GM13977 (cell line): Measurements from ENCODE around the gene IFRD1.

ENCODE experiments used
- DNase-seq: peaks from one replicate; pipeline ENCODE4 v3.0.0; 2012; ENCODE audit warnings: low spot score
- in situ Hi-C: fragments of 300-500 bp; cut with MboI; formaldehyde crosslinking; loops from one replicate; pipeline ENCODE4 v1.12.0; 2022; ENCODE audit warnings: low sequenced_read_pairs, low pct_unique_long_range_greater_than_20kb, mixed read lengths, inconsistent platforms; ENCODE audit not compliant: unreplicated experiment
- TF ChIP-seq, protein P1 (sequence below): IDR thresholded peaks from 2 replicates; pipeline ENCODE4 v1.5.1; 2012; ENCODE audit warnings: mild to moderate bottlenecking, control low read depth; ENCODE audit not compliant: insufficient read depth; ENCODE audit errors: extremely low read depth, missing control alignments

IFRD1 gene

GRCh38 chr7:112433289-112433688, 17.0 kb upstream of the IFRD1 start:
- in situ Hi-C loops = no loop called here
- TF ChIP-seq, protein P1, sequence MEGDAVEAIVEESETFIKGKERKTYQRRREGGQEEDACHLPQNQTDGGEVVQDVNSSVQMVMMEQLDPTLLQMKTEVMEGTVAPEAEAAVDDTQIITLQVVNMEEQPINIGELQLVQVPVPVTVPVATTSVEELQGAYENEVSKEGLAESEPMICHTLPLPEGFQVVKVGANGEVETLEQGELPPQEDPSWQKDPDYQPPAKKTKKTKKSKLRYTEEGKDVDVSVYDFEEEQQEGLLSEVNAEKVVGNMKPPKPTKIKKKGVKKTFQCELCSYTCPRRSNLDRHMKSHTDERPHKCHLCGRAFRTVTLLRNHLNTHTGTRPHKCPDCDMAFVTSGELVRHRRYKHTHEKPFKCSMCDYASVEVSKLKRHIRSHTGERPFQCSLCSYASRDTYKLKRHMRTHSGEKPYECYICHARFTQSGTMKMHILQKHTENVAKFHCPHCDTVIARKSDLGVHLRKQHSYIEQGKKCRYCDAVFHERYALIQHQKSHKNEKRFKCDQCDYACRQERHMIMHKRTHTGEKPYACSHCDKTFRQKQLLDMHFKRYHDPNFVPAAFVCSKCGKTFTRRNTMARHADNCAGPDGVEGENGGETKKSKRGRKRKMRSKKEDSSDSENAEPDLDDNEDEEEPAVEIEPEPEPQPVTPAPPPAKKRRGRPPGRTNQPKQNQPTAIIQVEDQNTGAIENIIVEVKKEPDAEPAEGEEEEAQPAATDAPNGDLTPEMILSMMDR = no peak
- DNase-seq = no peak

- DNase-seq = no peak
- in situ Hi-C loops = no loop called here
- TF ChIP-seq, protein P1 = no peak
These were observed 13.2 kb upstream of the IFRD1 start for GRCh38 chr7:112437072-112437471.

DNA sequence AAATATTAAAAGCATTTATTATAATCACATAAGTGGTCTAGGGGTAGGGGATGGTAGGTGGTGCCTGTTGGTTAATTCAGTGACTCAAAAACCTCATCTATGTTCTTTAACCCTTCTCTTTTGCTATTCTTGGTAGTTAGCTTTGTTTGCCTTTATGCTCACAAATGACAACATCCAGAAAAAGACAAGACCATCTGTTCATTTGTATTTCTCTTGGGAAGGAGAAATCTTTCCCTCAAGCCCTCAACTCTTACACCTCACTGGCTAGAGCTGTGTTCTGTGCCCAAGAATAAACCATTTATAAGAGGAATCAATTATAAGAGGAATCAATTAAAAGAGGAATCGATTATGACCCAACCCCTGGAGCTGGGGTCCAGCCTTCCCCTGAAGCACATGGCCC, 10.8 kb upstream of the IFRD1 start:
- TF ChIP-seq, protein P1 = no peak
- in situ Hi-C loops = no loop called here
- DNase-seq = no peak

DNA sequence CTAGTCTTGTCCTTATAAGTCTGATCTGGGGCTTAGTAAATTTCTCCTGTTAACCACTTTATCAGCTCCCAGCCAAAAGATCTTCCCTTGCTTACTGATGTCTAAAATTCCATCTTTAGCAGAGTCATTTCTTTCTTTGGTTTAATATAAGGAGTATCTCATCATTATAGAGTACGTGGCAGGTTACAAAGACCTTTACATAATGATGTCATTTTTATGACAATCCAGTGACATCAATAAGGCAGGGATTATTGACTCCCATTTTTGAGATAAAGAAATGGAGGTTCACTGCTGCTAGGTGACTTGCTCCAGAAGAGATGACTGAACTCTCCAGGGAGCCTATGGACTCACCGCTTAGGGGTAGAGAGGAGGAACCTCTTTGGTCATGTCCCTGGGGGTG, 8.1 kb upstream of the IFRD1 start:
- in situ Hi-C loops = no loop called here
- no peak for DNase-seq
- TF ChIP-seq, protein P1 = no peak

DNA sequence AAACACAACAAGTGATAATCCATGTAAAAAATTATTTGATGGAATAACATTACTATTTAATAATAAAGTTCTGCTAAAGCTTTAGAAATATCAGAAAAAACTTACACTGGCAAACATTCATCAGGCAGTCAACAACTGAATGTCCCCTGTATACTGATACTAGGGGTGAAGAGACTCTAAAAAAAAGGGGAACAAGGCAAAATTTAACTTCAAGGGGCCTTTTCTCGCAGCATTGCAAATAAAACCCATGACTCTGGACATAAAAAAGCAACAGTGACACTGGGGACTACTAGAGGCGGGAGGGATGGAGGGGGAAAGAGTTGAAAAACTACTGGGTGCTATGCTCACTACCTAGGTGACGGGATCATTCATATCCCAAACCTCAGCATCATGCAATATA, 5.8 kb upstream of the IFRD1 start:
- no peak for DNase-seq
- TF ChIP-seq, protein P1 = no peak
- in situ Hi-C loops = no loop called here

DNA sequence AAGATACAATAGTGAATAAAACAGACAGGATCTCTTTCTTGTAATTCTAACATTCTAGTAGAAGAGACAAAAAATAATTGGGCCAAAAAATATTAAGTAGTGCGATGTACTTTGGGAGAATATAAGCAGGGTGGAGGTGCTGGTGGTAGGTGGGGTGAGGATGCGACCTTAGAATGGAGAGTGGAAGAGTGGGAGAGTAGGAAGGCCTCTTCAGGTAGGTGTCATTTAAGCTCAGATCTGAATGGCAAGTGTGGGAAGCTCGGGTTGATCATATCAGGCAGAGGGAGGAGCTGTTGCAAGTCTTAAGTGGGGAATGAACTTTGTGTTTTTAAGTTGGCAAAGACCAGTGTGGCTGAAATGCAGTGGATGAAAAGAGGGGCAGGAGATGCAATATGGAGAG, 3.8 kb upstream of the IFRD1 start:
- no peak for DNase-seq
- TF ChIP-seq, protein P1 = no peak
- in situ Hi-C loops = no loop called here

DNA sequence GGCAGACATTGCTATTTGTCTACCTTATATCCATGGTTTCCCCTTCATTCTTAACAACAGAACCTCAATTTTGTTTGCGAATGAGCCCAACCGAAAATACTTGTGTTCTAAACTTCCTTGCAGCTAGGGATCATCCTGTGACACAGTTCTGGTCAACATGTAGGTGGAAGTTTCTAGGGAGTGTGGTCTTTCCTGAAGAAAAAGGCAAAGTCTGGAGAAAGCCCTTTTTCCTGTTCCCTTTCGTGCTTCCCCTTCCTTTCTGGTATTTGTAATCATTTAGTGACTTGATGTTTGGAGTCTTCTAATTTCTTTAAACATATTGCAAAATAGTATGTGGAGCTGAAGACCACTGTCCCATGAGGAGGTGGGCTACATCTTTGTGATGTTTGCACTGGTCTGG, 2.9 kb upstream of the IFRD1 start:
- TF ChIP-seq, protein P1 = no peak
- in situ Hi-C loops = no loop called here
- DNase-seq = no peak
